Muscle layer of colon (tissue), 2 donors: ENCODE data around the gene CRYBG1.
"Not testable (repeated sequence)": the region's sequence is repeated elsewhere in the genome, so short reads cannot be mapped to it uniquely, and the experiment has no call there.

ENCODE experiments used
- H3K27ac ChIP-seq: one replicate; pipeline ENCODE4 v1.7.0; 2013; ENCODE audit warnings: low read depth, mild to moderate bottlenecking, low read length, moderate library complexity
- H3K27me3 ChIP-seq, 2 donors: one replicate each; pipeline ENCODE4 v1.7.0; 2013; ENCODE audit warnings: low read length in 2 of 2, mild to moderate bottlenecking in 2 of 2; ENCODE audit not compliant: insufficient read depth in 2 of 2, control insufficient read depth in 1 of 2
- H3K36me3 ChIP-seq: one replicate; pipeline ENCODE4 v1.7.0; 2013; ENCODE audit warnings: mild to moderate bottlenecking, low read length; ENCODE audit not compliant: insufficient read depth
- H3K4me1 ChIP-seq: one replicate; pipeline ENCODE4 v1.7.0; 2013; ENCODE audit warnings: mild to moderate bottlenecking, low read length; ENCODE audit not compliant: insufficient read depth
- H3K4me3 ChIP-seq, 2 donors: one replicate each; pipeline ENCODE4 v1.7.0; 2013; ENCODE audit warnings: low read length in 2 of 2, low read depth in 1 of 2, mild to moderate bottlenecking in 1 of 2, moderate library complexity in 1 of 2
- H3K9ac ChIP-seq: one replicate; pipeline ENCODE4 v1.7.0; 2013; ENCODE audit warnings: low read length
- H3K9me3 ChIP-seq: one replicate; pipeline ENCODE4 v1.7.0; 2013; ENCODE audit warnings: mild to moderate bottlenecking, low read length
- donor health status: abdominal sarcoma.
- donor health status: Adenocarcinoma of cecum.

Gene CRYBG1

GRCh38 chr6:106379951-106380350 lies 19.4 kb downstream of the CRYBG1 start:
- H3K36me3 ChIP-seq, result no peaks in the 10 kb centered on the region
- no peak overlapping the region for H3K27ac ChIP-seq
- no peak overlapping the region for H3K4me3 ChIP-seq
- H3K9me3 ChIP-seq, result no peaks in the 10 kb centered on the region
- no peak overlapping the region for H3K9ac ChIP-seq
- peaks cover 19% of the 10 kb centered on the region for H3K4me1 ChIP-seq
- H3K27me3 ChIP-seq, result no peaks in the 10 kb centered on the region

- no peak overlapping the region for H3K27ac ChIP-seq
- H3K4me3 ChIP-seq, result no peak overlapping the region
- no peaks in the 10 kb centered on the region for H3K27me3 ChIP-seq
- peaks cover 19% of the 10 kb centered on the region for H3K4me1 ChIP-seq
- H3K9me3 ChIP-seq, result no peaks in the 10 kb centered on the region
- no peak overlapping the region for H3K9ac ChIP-seq
- H3K36me3 ChIP-seq, result no peaks in the 10 kb centered on the region
Measured at GRCh38 chr6:106380407-106380806, 19.9 kb downstream of the CRYBG1 start.

- Histone ChIP-seq H3K4me1 (peaks cover 16% of the 10 kb centered on the region), H3K27me3 (no peaks in the 10 kb centered on the region), H3K4me3 (no peak overlapping the region), H3K36me3 (no peaks in the 10 kb centered on the region), H3K27ac (no peak overlapping the region), H3K9ac (no peak overlapping the region), H3K9me3 (no peaks in the 10 kb centered on the region)
Measured at GRCh38 chr6:106381223-106381622, 20.7 kb downstream of the CRYBG1 start.

- Histone ChIP-seq H3K27ac (no peak overlapping the region), H3K9ac (no peak overlapping the region), H3K4me1 (peaks cover 10% of the 10 kb centered on the region), H3K9me3 (no peaks in the 10 kb centered on the region), H3K27me3 (no peaks in the 10 kb centered on the region), H3K4me3 (no peak overlapping the region), H3K36me3 (no peaks in the 10 kb centered on the region)
Measured at GRCh38 chr6:106381881-106382280, 21.4 kb downstream of the CRYBG1 start.

DNA sequence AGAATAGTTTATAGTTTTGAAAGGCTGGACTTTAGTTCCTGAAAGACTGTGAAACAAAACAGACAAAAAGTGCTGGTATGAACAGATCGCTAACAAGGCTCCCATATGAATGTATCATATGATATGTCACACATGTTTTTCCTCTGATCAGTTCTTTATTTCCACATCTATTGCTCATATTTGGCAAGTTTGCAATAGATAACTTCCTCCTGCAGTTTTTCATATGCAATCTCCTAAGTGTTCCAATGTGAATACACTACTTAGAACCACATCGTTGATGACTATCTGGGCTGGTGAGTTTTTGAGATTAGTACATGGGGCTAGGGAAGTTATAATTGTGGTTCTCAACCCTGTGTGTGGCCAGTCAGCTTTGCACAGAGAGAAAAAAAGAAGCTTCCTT lies 23.1 kb downstream of the CRYBG1 start:
- Histone ChIP-seq H3K36me3 (no peaks in the 10 kb centered on the region), H3K9me3 (no peaks in the 10 kb centered on the region), H3K27me3 (no peaks in the 10 kb centered on the region), H3K9ac (no peak overlapping the region), H3K4me3 (no peak overlapping the region), H3K27ac (no peak overlapping the region), H3K4me1 (peaks cover 17% of the 10 kb centered on the region)

GRCh38 chr6:106385530-106385929 lies 25.0 kb downstream of the CRYBG1 start:
- Histone ChIP-seq H3K9ac (no peak overlapping the region), H3K4me1 (peaks cover 27% of the 10 kb centered on the region), H3K9me3 (no peaks in the 10 kb centered on the region), H3K27me3 (no peaks in the 10 kb centered on the region), H3K36me3 (no peaks in the 10 kb centered on the region), H3K4me3 (no peak overlapping the region), H3K27ac (no peak overlapping the region)

GRCh38 chr6:106387875-106388274 lies 27.4 kb downstream of the CRYBG1 start:
- peak overlapping the region; percentile 48 for H3K27ac ChIP-seq

GRCh38 chr6:106390088-106390487 lies 29.6 kb downstream of the CRYBG1 start:
- Histone ChIP-seq H3K9ac (no peak overlapping the region), H3K4me3 (no peak overlapping the region), H3K4me1 (peaks cover 45% of the 10 kb centered on the region), H3K27me3 (no peaks in the 10 kb centered on the region), H3K9me3 (no peaks in the 10 kb centered on the region), H3K36me3 (no peaks in the 10 kb centered on the region), H3K27ac (no peak overlapping the region)

More at GRCh38 chr6:106387875-106388274, 27.4 kb downstream of the CRYBG1 start:
- no peaks in the 10 kb centered on the region for H3K36me3 ChIP-seq
- no peaks in the 10 kb centered on the region for H3K9me3 ChIP-seq
- H3K9ac ChIP-seq, result no peak overlapping the region
- no peaks in the 10 kb centered on the region for H3K27me3 ChIP-seq
- no peak overlapping the region for H3K4me3 ChIP-seq
- peaks cover 37% of the 10 kb centered on the region for H3K4me1 ChIP-seq

- no peak overlapping the region for H3K27ac ChIP-seq
- no peak overlapping the region for H3K4me3 ChIP-seq
- H3K9me3 ChIP-seq, result no peaks in the 10 kb centered on the region
- no peaks in the 10 kb centered on the region for H3K36me3 ChIP-seq
- no peaks in the 10 kb centered on the region for H3K27me3 ChIP-seq
- peaks cover 27% of the 10 kb centered on the region for H3K4me1 ChIP-seq
- no peak overlapping the region for H3K9ac ChIP-seq
Measured at GRCh38 chr6:106396426-106397220, 36.1 kb downstream of the CRYBG1 start.

GRCh38 chr6:106397431-106397830 lies 36.9 kb downstream of the CRYBG1 start:
- Histone ChIP-seq H3K4me3 (no peak overlapping the region), H3K9ac (no peak overlapping the region), H3K36me3 (no peaks in the 10 kb centered on the region), H3K27ac (no peak overlapping the region), H3K27me3 (no peaks in the 10 kb centered on the region), H3K9me3 (no peaks in the 10 kb centered on the region), H3K4me1 (peaks cover 20% of the 10 kb centered on the region)

- no peak overlapping the region for H3K4me3 ChIP-seq
- no peaks in the 10 kb centered on the region for H3K9me3 ChIP-seq
- no peak overlapping the region for H3K27ac ChIP-seq
- H3K4me1 ChIP-seq, result peaks cover 14% of the 10 kb centered on the region
- H3K9ac ChIP-seq, result no peak overlapping the region
- H3K36me3 ChIP-seq, result no peaks in the 10 kb centered on the region
- no peaks in the 10 kb centered on the region for H3K27me3 ChIP-seq
Measured at GRCh38 chr6:106398621-106399020, 38.1 kb downstream of the CRYBG1 start.

DNA sequence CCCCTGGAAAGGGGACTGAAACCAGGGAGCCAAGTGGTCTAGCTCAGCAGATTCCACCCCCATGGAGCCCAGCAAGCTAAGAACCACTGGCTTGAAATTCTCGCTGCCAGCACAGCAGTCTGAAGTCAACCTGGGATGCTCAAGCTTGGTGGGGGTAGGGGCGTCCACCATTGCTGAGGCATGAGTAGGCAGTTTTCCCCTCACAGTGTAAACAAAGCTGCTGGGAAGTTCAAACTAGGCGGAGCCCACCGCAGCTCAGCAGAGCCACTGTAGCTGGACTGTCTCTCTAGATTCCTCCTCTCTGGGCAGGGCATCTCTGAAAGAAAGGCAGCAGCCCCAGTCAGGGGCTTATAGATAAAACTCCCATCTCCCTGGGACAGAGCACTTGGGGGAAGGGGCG lies 44.5 kb downstream of the CRYBG1 start:
- not testable (repeated sequence) for H3K27me3 ChIP-seq, H3K4me3 ChIP-seq

More for the DNA sequence above, 44.5 kb downstream of the CRYBG1 start:
- H3K36me3 ChIP-seq, H3K9me3 ChIP-seq, H3K9ac ChIP-seq, H3K27ac ChIP-seq, H3K4me1 ChIP-seq: not testable (repeated sequence)
